NCI-H146 (cell line): ENCODE results near the gene APOL6.
"Not testable (repeated sequence)": the region's sequence is repeated elsewhere in the genome, so short reads cannot be mapped to it uniquely, and the experiment has no call there.

Source experiments
- DNase-seq: peaks from one replicate; lab custom pipeline; 2025; lab: John Stamatoyannopoulos, UW

Gene APOL6

GRCh38 chr22:35617137-35617755, 31.0 kb upstream of the APOL6 start, which contains the start of gene MB:
Gene MB, minus strand, starts transcription at chr22:35617329. Its CDS starts 72 bp downstream, at chr22:35617257.
- no peak for DNase-seq

GRCh38 chr22:35618427-35619223, 29.6 kb upstream of the APOL6 start:
- DNase-seq: no peak

- no peak for DNase-seq
Observed at GRCh38 chr22:35619336-35620094, 28.7 kb upstream of the APOL6 start.

GRCh38 chr22:35620624-35621251, 27.5 kb upstream of the APOL6 start:
- DNase-seq: peak; percentile 33

GRCh38 chr22:35621451-35621850, 26.8 kb upstream of the APOL6 start:
- no peak for DNase-seq

- DNase-seq: peak; percentile 52
Observed at GRCh38 chr22:35622191-35622913, 25.9 kb upstream of the APOL6 start.

- not testable (repeated sequence) for DNase-seq
Observed at GRCh38 chr22:35623885-35624284, 24.4 kb upstream of the APOL6 start.

GRCh38 chr22:35624547-35624946, 23.7 kb upstream of the APOL6 start:
- no peak for DNase-seq

- no peak for DNase-seq
Observed at GRCh38 chr22:35625763-35626432, 22.3 kb upstream of the APOL6 start.

- DNase-seq: peak; percentile 58
Observed at GRCh38 chr22:35627267-35628041, 20.8 kb upstream of the APOL6 start.

- DNase-seq: no peak
Observed at GRCh38 chr22:35628732-35629131, 19.5 kb upstream of the APOL6 start.

- no peak for DNase-seq
Observed at GRCh38 chr22:35629406-35630216, 18.6 kb upstream of the APOL6 start.

GRCh38 chr22:35630387-35630793, 17.9 kb upstream of the APOL6 start:
- no peak for DNase-seq

GRCh38 chr22:35630891-35631290, 17.4 kb upstream of the APOL6 start:
- no peak for DNase-seq

- DNase-seq: peak; percentile 34
Observed at GRCh38 chr22:35631597-35631996, 16.6 kb upstream of the APOL6 start.

- DNase-seq: no peak
Observed at GRCh38 chr22:35632935-35633334, 15.3 kb upstream of the APOL6 start.

GRCh38 chr22:35633520-35633919, 14.7 kb upstream of the APOL6 start:
- no peak for DNase-seq

GRCh38 chr22:35634015-35634414, 14.2 kb upstream of the APOL6 start:
- no peak for DNase-seq

- DNase-seq: no peak
Observed at GRCh38 chr22:35634943-35635540, 13.2 kb upstream of the APOL6 start.
